SU-DHL-6 (cell line): ENCODE measurements around the gene SPNS2.

Experiments
- CTCF ChIP-seq: fragments of 200-600 bp; sonication (generic); IDR thresholded peaks from one replicate; pipeline ENCODE4 v1.5.1; 2017; ENCODE audit warnings: antibody characterized with exemption, mild to moderate bottlenecking, low read length, moderate library complexity; ENCODE audit not compliant: insufficient read depth, poor library complexity, severe bottlenecking
- EZH2phosphoT487 ChIP-seq: fragments of 200-600 bp; sonication (generic), shearing (Covaris generic); conservative IDR thresholded peaks from 2 replicates; pipeline ENCODE4 v1.6.1; 2018; ENCODE audit warnings: mild to moderate bottlenecking, antibody characterized with exemption, low read length, moderate library complexity, mixed read lengths

- TF ChIP-seq CTCF (no peak), EZH2phosphoT487 (no peak)
Measured at GRCh38 chr17:4501295-4501949, 2.7 kb downstream of the SPNS2 start.
